ENCODE data around the gene IL17B.

The IL17B gene

DNA sequence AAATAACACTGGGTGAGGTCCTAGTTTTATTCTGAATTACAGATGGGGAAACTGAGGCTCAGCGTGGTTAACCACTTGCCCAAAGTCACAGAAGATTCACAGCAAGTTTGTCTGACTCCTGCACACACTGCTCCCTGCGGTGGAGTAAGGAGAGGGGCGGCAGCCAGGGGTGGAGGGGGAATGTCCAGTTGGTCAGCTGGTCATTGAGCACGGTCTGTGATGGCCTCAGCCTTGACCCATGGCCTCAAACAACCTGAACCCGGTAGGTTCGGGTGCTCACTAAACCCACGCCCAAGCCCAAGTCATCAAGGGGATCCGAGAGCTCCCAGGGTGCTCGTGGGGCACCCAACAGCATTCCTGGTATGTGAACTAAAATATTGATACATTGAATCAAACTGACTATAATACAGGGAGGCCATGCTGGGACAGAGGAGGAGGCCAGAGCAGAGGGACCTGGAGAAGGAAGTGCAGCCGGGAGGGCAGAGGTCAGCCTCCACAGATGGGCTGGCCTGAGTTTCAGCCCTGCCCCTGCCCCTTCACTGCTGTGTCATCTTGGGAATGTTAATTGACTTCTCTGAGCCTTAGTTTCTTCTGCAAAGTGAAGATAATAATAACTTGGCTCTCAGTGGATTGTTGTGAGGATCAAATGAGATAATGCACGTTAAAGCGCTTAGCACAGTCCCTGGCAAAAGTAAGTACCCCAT is 3.6 kb upstream of the IL17B start:
- no peak overlapping the region for H3K4me3 ChIP-seq (ENCODE audit: low read length)
- DNase-seq (ENCODE audit: low read depth, low spot score), result no peak

DNA sequence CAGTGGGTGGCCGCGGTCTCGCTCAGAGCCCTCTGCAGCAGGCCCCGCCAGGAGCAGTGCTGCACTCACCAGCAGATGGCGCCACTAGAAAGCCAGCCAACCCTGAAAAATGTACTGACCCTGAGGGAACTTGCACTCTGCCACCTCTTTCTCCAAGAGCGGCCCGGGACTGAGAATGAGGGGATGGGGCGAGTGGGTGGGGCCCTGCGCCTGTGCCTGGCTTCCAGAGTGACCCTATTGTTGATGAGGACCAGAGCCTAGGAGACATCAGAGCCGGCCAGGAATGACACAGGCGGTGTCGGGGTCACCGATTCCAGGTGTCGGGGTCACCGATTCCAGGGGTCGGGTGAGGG is 2.9 kb upstream of the IL17B start:
- DNase-seq (ENCODE audit: low read depth, low spot score), result peak; percentile 42

DNA sequence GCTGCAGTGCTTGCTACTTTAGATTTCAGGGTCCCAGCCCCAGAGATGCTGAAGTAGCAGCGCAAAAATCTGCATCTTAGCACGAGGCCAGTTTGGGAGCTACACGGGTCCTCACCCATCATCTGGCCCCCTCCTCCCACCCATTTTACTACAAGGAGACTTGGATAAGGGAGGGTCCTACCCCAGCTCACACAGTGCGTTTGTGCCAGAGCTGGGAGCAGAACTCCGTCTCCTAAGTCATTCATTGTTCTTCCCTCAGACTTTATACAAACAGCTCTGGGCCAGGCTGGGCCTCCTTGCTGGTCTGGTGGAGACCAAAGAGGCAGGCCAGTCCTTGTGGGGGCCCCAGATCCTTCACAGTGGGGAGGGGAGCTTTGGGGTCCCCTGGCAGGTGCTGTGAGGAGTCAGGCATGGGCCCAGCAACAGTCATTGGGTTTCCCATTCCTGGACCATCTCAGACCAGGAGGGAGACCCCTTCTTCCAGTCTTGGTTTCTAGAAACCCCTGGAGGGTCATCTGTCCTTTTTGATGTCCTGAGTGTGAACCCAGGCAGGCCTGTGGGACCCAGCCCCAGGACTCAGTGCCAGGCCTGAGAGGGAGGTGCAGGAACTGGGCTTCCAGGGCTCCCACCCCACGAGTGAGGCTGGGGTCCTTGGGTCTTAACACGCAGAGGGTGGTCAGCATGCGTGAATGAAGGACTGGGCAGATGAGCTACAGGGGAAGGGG is 2.3 kb upstream of the IL17B start:
- H3K4me3 ChIP-seq (ENCODE audit: low read length), result no peak overlapping the region

More for the DNA sequence above, 2.9 kb upstream of the IL17B start:
- H3K4me3 ChIP-seq (ENCODE audit: low read length), result no peak overlapping the region

DNA sequence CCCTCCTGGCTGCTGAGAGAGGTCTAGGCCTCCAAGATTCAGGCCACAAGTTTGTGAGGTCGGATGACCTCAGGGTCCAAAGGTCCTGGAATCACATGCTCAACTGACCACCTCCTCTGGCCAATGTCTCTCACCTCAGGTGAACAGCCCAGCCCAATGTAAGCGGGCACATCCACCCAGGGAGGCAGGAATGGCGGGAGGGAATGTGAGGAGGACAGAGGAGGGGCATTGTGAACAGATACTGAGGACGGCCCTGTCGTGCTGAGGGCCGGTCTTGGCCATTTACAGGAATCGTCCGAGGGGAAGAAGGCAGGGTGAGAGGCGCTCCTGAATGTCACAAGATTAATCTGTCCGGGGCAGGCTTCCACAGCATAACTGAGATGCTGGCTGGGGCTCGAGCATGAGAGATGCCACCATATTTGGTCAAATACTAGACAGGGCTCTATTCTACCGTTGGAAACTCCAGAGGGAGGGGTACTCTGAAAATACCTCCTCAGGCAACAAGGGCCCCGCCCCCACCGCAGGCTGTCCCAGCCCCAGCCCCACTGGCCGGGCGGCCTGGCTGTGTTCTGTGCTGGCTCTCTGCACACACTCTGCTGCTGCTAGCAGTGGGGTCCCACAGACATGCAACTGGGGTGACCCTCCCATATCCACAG is 1.5 kb upstream of the IL17B start:
- H3K4me3 ChIP-seq (ENCODE audit: low read length), result no peak overlapping the region
- no peak for DNase-seq (ENCODE audit: low read depth, low spot score)

More for the DNA sequence above, 2.3 kb upstream of the IL17B start:
- DNase-seq (ENCODE audit: low read depth, low spot score), result no peak

DNA sequence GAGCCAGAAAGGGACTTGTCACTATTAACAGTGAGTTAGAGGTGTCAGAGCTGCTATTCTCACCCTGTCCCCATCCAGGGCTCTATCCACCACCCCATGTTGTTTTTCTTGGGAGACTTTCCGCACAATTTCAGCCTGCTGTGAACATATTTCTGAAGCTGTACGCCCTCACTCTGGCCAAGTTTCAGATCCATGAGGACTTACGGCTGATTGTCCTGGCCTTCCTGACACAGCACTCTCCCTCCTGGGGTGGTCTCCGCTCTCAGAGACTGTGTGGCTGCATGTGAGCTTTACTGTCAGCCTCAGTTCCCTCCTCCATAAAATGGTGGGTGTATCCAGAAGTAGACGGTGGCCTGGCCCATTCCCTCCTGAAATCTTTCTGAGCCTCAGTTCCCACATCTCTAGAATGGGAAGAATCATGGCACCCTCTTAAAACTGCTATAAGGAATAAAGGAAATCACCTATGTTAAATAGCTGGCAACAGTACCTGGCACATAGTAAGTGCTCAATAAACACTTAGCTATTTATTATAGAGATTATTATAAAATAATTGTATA is 804 bp upstream of the IL17B start:
- DNase-seq (ENCODE audit: low read depth, low spot score), result no peak
- H3K4me3 ChIP-seq (ENCODE audit: low read length), result no peak overlapping the region

DNA sequence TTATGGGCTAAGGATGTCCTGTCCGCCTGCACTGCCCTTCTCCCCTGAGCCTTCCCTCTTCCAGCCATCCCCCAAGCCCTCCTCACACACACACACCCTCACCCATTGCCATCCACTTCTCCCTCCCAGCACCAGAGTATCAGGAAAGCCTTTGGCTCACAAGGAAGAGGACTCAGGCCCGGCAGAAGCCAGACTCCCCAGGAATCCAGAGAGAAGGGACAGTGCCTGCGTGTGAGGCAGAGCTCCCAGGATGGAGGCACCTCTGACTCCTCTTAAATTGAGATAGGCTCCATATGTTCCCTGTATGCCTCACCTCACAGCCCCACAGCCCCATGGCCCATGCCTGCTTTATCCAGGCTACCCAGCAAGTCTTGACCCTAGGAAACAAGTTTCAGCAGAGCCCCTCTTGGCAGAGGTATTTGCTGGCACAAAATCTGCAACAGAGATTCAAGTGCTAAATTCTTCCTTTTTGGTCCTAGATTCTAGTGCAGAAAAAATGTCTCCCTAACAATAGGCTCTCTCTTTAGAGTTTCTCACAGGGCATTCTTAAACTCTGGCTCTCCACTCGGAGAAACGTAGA is 761 bp downstream of the IL17B start:
- DNase-seq (ENCODE audit: low read depth, low spot score), result no peak
- H3K4me3 ChIP-seq (ENCODE audit: low read length), result no peak overlapping the region

DNA sequence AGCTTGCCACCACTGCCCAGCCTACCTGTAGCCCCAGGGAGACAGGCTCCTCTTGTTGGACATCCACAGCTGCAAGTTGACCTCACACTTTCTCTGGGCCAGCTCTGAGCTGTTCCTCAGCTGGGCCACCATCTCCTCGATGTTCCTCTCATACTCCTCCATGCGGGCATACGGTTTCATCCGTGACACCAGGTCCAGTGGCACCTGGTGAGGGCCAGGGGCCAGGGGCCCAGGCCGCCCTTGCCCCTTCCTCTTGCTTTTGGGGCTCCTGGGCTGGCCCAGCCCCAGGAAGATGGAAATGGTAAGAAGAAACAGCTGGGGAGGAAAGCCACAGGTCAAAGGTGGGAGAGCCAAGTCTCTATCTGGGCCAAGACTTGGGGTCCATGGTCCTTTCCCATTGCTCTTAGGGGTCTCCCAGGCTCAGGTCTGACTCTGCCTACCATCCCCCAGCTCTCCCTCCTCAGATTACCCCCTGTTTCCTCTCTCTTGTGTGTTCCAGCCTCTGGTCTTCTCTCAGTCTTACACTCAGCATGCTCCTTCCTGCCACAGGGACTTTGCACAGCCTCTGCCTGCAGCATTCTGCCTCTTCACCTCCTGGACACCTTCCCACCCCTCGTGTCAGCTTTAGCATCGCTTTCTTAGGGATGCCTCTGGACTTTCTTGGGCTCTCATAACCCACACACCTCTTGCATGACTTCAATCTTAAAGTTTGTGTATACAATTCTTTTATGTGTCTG is 2.2 kb downstream of the IL17B start:
- no peak overlapping the region for H3K4me3 ChIP-seq (ENCODE audit: low read length)
- DNase-seq (ENCODE audit: low read depth, low spot score), result no peak

DNA sequence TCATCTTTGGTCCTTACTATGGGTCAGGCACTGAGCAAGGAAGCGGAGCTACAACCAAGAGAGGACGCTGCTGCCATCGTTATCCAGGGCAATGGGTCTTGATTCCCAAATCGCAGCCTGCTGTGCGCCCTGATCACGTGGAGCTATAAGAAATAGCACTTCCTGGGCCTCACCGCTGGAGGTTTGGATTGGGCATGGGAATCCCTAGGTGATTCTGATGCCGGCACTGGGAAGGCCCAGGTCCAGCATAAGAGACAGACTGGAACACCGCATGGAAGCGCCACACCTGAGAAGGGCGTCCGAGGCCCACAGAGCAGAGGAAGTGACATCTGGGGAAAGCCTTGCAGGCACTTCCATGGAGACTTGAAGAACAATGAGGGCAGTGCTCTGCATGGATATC is 3.0 kb downstream of the IL17B start:
- no peak overlapping the region for H3K4me3 ChIP-seq (ENCODE audit: low read length)
- DNase-seq (ENCODE audit: low read depth, low spot score), result no peak

DNA sequence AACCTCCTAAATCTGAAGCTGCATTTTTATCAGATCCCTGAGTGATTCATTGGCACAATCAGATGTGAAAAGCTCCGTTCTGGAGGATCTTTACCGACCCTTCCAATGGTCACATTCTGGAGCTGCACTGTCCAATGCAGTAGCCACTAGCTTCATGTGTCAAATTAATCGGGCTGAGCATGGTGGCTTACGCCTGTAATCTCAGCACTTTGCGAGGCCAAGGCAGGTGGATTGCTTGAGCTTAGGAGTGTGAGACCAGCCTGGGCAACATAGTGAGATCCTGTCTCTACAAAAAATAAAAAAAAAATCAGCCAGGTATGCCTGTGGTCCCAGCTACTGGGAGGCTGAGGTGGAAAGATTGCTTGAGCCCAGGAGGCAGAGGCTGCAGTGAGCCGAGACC is 3.7 kb downstream of the IL17B start:
- no peak overlapping the region for H3K4me3 ChIP-seq (ENCODE audit: low read length)
- no peak for DNase-seq (ENCODE audit: low read depth, low spot score)

DNA sequence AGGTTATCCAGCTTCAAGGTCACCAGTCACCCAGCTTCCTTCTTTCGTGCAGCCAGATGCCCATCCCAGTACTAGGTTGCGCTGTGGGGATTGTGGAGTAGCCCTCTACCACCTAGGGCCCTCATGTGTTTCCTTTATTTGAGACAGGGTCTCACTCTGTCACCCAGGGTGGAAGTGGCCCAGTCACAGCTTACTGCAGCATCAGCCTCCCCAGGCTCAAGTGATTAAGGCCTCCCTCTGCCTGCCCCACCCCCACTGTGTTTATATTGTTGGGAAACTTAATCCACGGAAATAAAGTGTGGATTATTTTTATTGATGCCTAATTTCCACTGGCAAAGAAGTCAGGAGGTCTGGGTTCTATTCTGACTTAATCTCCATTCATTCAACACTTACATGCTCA is 4.3 kb downstream of the IL17B start:
- no peak for DNase-seq (ENCODE audit: low read depth, low spot score)
- H3K4me3 ChIP-seq (ENCODE audit: low read length), result no peak overlapping the region

DNA sequence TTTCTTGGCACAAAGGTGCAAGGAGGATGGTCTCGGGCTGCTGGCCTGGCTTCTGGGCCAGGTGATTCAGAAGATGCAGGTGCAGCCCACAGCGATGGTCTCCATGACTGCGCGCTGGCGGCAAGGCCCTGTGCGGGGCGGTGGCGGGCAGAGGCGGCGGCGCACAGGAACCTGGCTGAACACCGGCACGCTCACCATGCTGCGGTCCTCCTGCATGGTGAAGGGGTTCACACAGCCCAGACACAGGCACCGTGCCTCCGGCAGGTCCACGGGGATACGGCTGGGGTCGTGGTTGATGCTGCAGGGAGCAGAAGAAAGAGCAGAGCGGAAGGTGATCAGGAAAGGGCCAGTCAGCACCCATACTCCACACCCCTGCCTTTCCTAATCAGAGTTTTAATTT is 4.8 kb downstream of the IL17B start:
- no peak overlapping the region for H3K4me3 ChIP-seq (ENCODE audit: low read length)

DNA sequence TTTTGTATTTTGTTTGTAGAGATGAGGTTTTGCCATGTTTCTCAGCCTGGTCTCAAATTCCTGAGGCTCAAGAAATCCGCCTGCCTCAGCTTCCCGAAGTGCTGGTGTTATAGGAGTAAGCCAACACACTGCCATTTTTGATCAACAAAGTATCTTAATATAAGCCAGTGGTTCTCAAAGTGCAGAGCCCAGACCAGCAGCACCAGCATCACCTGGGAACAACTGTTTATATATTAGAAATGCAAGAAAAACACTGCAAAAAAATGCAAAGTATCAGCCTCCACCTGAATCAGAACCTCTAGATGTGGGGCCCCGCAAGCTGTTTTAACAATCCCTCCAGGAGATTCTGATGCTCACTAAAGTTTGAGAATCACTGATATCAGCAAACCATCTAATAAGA is 6.2 kb downstream of the IL17B start:
- no peak overlapping the region for H3K4me3 ChIP-seq (ENCODE audit: low read length)
- no peak for DNase-seq (ENCODE audit: low read depth, low spot score)

More for the DNA sequence above, 4.8 kb downstream of the IL17B start:
- DNase-seq (ENCODE audit: low read depth, low spot score), result no peak

DNA sequence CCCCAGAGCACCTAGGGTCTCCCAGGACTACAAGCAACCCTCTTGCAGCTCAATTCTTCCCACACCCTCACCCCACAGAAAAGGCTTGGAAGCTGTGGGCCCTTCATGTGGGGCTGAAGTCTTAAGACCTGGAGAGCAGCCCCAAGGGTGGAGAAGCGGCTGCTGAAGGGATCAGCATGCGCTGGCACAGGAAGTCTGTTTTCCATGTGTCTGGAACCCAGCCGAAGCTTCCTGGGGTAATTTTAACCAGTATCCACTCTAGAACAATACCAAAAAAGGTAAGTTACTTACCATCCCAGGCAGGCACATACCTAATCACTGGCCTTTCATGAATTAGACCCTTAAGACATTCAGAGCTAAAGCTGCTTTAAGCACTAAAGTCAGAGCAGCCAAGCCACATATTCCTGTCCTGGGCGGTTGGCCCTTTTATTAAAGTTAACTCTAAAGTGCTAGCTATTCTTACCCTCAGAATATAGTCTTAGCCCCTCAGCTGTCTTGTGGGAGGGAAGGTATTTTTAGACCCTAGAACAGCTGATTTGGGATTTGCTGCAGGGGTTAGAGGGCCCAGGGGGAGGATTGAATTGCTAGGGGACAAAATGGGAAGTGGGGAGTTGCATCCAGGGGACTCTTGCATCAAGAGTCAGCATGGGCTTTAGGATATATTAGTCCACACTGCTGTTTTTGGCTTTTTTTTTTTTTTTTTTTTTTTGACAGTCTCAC is 6.9 kb downstream of the IL17B start:
- DNase-seq (ENCODE audit: low read depth, low spot score), result no peak

DNA sequence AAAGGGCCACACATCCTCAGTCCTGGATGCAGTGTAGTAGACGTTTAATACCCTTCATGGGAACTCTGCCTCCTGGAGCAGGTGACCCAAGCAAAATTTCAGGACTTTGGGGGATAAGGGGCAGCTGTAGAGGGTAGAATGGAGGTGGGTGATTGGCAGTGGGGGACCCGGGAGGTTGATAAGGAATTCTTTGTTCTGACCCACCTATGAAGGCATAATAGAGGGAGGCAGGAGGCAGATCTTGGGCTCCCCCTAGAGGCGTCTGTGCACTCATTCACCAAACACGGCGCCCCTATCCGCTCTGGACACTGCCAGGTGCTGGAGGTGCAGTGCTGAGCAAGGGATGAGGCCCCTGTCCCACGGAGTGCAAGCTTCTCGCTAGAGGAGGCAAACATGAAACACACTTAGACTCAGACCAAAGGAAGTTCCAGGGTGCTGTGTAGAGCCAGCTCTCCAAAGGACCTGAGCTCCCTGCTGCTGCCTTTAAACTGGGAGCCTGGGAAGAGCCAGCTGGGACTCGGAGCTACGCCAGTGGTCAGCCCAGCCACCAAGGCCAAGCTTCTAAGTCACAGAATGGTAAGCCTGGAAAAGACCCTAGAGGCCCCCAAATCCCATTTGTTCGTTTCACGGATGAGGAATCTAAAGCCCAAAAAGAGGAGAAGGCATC is 7.7 kb downstream of the IL17B start:
- DNase-seq (ENCODE audit: low read depth, low spot score), result peak; percentile 41

More for the DNA sequence above, 6.9 kb downstream of the IL17B start:
- no peak overlapping the region for H3K4me3 ChIP-seq (ENCODE audit: low read length)

DNA sequence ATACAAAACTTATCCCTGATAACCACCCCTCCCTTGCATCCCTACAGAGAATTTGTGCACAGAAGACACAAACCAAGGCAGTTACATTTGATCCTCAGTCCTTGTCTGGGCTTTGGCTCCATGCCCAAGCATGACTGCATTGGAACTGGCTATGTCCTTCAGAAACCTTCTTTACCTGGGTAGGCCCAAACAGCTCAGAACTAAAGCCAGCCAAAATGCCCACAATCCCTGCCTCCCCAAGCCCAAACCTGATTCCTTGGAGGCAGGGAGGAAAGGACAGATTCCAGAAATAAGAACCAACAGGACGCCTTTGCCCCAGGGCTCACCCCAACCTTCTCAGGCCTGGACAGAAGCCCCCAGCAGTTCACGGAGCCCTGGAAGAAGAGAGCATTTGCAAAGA is 8.2 kb downstream of the IL17B start:
- no peak for DNase-seq (ENCODE audit: low read depth, low spot score)
- H3K4me3 ChIP-seq (ENCODE audit: low read length), result no peak overlapping the region

More for the DNA sequence above, 7.7 kb downstream of the IL17B start:
- no peak overlapping the region for H3K4me3 ChIP-seq (ENCODE audit: low read length)

DNA sequence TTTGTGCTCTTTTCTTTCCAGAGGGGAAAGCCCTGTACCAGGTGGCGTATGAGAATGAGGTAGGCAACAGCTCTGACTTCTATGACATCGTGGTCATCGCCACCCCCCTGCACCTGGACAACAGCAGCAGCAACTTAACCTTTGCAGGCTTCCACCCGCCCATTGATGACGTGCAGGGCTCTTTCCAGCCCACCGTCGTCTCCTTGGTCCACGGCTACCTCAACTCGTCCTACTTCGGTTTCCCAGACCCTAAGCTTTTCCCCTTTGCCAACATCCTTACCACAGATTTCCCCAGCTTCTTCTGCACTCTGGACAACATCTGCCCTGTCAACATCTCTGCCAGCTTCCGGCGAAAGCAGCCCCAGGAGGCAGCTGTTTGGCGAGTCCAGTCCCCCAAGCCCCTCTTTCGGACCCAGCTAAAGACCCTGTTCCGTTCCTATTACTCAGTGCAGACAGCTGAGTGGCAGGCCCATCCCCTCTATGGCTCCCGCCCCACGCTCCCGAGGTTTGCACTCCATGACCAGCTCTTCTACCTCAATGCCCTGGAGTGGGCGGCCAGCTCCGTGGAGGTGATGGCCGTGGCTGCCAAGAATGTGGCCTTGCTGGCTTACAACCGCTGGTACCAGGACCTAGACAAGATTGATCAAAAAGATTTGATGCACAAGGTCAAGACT is 11.0 kb downstream of the IL17B start:
- H3K4me3 ChIP-seq (ENCODE audit: low read length), result no peak overlapping the region
- DNase-seq (ENCODE audit: low read depth, low spot score), result no peak

DNA sequence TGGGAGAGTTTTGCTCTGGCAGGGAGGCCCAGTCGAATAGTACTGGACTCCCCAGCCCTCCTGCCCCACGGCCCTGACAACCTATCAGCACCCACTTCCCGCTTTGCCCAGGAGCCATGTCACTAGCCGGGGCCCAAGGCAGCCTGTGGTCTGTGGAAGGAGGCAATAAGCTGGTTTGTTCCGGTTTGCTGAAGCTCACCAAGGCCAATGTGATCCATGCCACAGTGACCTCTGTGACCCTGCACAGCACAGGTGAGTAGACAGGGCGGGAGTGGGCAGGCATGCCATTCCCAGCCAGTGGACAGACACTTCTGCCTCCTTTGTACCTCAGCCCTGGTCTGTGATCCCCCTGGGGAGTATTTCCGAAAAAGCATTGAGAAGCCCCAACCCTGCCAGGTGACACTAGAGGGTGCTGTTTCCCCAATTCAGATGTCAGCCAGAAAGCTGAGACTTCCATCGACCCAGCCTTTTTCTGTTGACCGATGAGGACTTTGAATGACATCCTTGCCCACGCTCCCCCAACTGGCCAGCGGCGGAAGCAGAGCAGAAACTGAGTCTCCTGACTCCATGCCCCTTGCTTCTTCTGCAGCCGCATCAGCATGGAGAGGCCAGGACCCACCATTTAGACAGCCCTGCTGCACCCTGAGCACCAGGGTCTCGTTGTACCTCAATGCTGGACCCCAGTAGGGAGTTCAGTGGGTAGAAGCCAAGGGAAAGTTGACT is 11.7 kb downstream of the IL17B start:
- no peak overlapping the region for H3K4me3 ChIP-seq (ENCODE audit: low read length)
- no peak for DNase-seq (ENCODE audit: low read depth, low spot score)

Data from Jurkat, Clone E6-1 (cell line).